Measurements from ENCODE around the gene GABRB3.

- no peak for TF ChIP-seq POLR2A (IDR thresholded peaks at IDR 0.05)
- no peak for TF ChIP-seq CTCF (IDR thresholded peaks at IDR 0.05)
- no peak for TF ChIP-seq EP300 (IDR thresholded peaks at IDR 0.05)
These were observed 111.8 kb downstream of the GABRB3 start for GRCh38 chr15:26661107-26661506.

Measured in tibial nerve (tissue), 4 donors.